HG03060 (cell line): ENCODE data around the gene NOS1AP.

ENCODE experiments used
- ATAC-seq: cut with Tn5 transposase; IDR thresholded peaks from one replicate; pipeline ENCODE4 v1.9.1; 2021; ENCODE audit warnings: low read depth, moderate number of reproducible peaks; ENCODE audit not compliant: unreplicated experiment

The NOS1AP gene

DNA sequence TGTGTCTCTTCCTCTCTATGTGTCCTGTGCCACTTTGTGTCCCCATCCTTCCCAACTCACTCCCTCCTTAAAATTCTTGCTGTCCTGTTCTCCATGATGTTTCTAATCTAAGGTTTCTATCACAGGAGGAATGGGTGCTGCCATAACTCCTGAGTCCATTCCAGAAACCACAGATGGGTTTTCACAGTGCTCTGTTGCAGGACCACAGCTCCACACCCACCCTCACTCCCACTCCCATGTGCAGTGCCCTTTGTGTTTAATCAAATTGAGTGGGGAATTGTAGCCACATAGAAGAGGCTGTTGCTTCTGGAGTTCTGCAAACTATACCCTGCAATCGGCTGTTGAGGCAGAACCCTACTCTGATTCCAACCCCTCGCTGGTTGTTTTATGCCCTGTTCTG is 165.1 kb downstream of the NOS1AP start:
- ATAC-seq = no peak

DNA sequence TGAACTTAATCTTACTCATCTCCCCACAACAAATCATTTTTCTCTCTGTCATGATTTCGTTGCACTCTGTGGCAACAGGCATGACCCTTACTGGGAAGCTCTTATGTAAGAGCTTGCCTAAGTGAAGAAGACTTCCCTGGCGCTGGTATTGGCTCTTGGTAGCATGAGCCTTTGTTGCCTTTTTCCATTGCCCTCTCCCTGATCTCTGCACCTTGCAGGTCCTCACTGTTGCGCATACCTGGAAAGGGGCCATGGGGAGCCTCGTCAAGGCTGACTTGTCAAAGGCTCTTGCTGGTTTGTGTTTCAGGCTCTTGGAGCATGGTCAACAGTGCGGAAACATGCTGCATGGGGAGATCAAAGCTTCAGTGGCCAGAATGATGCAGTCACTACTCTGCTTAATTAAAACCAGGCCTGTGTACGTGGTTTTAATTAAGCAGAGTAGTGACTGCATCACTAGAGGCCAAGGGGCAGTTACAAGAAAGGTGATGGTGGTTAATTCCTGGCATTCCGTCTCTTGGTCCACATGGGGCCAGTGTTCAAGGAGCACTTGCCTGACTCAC is 165.8 kb downstream of the NOS1AP start:
- ATAC-seq = no peak

DNA sequence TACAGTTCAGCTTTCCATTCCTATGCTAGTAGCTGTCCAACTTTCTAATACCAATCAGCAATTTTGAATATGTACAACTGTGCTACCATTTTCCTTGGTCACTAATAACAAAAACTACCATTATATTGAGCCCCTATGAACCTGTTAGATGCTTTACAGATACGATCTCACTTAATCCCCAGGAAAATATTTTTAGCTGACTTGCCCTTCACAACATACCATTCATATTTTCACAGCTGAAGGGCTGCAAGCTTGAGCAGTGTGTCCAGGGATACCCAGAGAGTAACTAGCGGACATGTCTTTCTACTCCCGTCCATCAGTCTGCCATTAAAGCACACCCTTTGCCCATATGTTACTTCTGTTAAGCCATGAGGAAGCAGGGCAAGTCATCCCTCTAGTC is 166.7 kb downstream of the NOS1AP start:
- no peak for ATAC-seq

DNA sequence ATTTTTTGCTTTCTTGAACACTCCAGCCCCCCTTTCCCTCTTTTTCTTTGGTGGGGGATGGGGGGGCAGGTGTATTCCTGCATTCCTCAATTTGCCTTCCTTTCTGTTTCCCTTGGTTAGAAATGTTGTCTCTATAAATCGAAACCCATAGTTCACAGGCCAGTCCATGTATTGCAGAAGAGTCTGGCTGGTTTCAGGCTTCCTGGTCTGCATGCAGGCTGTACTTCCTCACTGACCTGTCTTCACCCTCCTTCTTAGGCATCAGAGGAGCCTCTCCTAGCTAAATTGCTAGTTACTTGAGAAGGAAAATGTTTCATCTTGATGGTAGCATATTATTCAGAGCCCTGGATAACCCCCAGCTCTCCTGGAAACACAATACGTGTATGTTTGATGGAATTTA is 167.1 kb downstream of the NOS1AP start:
- ATAC-seq = no peak

DNA sequence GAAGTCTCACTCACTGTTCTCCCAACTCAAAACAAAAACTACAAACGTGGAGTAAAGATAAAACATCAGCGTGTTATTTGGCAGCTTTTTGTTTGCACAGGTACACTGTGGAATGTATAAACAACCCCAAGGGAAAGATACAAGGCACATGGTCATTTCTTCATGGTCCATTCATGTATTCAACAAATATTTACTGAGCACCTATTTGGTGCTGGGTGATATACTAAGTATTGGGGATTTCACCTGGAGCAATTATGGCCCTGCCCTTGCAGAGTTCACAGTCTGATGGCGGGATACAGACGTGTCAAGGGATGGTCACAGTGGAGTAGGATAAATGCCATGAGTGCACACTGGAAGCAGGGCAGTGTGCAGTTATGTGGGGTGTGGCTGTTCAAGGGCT is 171.1 kb downstream of the NOS1AP start:
- no peak for ATAC-seq

DNA sequence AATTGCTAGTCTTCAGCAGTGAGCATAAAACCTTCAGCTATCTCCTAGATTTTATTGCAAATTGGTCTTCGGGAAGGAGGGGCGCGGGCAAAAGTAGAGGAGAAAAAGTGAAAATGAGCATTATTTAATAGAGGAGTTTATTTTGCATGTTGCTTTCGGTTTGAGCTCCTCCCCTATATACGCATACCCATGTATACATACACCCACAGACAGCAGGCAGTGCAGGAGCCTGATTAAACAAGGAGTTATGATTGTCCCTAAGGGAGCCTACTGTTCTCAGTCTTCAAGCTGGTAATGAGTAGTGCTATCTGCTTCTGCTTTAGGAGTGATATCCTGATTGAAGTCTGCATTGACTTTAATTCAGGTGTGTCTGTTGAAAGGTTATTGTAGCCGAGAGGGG is 173.3 kb downstream of the NOS1AP start:
- no peak for ATAC-seq

DNA sequence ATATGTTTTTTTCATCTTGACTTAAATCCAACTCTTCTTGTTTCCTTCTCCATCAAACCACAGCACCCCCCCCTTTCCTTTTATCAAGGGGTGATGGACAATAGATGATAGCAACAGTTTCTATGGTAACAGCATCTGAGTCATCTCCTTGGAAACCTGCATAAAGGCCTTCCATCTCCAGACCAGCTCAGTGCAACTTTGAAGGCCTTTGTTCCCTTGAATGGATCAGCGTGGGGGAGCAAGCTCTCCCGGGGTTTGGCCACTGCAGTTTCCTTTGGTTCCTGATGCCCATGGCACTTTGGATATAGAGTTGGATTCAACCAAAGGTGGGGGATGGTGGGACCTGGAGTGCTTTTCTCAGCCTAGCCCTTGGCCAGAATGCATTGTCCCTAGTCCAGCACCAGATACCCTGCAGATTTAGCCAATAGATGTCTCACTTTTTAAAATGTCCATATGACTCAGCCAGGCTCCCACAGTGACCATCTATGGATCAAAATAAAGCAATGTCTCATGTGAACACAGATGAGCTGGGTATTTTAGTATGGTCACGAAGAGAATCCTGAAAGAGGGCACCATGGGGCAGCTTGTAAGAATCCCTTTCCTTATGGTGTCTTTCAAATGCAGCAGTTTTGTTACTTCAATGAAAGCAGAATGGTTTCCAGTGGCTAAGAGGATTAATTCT is 179.5 kb downstream of the NOS1AP start:
- no peak for ATAC-seq

DNA sequence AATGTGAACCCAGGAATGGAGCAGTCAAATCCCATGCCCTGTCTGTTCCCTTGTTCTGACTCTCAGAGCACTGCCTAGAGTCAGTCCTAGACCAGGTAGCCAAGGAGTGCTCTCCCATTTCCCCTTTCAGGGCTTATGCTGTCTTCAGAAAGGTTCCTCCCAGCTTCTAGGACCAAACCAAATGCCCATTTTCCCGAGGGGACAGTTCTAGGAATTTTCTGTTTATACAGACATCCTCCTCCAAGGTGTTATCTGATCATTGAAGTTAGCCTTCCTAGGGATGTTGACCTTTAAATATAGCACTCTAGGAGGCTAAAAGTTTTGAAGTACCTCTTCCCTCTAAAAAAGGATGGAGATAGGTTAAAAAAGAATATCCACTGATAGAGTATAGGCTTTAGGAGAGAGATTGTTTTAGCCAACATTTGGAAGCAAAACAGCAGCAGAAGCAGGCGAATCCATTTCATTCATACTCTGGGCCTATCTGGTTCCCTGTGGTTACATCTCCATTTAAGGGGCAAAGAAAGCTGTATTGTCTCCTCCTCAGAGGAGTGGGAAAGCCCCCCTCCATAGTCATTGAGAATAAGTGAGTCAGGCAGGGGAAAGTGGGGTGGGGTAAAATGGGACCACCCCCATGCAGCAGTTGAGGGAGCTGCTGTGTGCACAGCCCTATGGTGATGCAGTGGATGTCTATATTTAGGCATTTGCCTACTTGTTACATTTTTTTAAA is 180.7 kb downstream of the NOS1AP start:
- no peak for ATAC-seq

DNA sequence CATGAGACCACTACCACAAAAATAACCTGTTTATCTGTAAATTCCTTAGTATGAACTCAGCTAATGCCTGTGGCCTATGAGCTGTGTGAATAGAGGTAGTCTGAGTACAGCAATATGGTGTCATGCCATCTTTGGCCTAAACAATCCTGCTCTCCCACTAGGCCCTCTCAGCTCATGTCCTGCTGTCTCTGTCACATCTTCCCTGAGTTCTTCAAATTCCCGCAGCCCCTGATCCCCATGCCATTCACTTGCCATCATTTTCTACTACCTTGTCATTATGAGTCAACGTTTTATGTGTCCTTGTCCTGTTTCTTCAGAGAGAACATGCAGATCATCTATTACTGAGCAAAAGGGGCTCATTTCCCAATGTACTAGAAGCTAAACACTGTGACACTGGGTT is 181.6 kb downstream of the NOS1AP start:
- no peak for ATAC-seq

DNA sequence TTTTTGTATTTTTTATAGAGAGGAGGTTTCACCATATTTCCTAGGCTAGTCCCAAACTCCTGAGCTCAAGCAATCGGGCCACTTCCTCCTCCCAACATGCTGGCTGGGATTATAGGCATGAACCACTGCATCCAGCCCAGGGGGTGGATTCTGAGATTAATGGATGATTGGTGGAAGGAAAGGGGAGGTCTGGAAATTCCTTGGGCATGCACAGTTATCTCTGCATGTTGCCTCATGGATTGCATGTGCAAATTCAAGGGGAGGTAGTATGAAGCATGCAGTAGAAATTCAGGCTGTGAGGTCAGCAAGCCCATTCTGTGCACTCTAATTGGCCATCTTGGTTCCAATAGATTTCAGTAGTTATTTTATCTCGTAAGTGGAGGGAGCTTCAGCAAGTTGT is 182.7 kb downstream of the NOS1AP start:
- no peak for ATAC-seq

DNA sequence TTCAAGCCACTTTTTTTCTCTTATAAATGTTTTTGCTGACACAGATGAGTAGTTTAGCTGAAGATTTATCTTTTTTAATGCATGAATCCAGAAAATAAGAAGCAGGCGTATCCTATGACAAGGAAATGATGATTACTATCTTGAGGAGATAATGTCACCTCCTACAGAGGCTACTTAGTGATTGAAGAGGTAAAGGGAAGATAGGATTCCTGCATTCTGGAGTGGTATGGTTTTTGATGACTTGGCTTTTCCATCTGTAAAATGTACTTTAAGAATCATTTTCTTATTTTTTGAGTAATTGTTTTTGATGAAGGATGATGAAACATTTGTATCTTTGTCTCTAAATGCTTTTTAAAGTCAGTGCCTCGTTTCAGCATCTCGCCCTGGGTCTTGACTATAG is 184.3 kb downstream of the NOS1AP start:
- ATAC-seq = no peak

DNA sequence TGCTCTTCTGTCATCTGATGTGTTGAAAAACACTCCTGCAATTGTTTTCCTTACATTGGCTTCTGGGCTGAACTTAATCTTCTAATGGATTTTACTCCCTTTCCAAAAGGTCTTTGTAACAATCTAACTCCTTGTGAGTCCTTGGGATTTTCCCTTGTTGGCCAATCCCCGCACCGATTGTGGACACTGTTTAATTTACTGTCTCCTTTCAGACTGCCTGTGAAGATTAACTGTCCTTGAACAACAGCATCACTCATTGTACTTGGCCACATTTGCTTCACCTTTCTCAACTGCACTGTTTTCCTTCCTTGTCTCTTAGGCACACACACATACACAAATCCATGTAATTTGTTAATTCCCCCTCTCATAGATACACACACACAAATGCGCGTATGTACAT is 186.8 kb downstream of the NOS1AP start:
- ATAC-seq = no peak

DNA sequence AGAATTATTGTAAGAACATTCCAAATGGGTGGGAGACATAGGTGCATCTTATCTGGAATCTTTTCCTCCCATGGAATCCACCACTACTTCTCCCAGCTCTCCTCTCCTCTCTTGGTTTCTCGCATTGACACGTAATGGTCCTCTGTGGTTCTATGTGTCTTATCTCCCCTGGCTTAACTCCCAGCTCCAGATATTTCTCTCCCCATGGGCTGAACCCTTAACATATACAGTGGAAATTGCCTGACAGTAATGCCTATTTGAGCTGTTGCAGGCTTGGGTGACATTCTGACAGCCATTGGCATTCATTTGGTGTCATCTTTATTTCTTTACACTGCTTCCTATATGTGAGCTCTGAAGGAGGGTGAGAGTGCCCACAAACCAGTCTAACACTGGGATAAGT is 188.9 kb downstream of the NOS1AP start:
- ATAC-seq = no peak

DNA sequence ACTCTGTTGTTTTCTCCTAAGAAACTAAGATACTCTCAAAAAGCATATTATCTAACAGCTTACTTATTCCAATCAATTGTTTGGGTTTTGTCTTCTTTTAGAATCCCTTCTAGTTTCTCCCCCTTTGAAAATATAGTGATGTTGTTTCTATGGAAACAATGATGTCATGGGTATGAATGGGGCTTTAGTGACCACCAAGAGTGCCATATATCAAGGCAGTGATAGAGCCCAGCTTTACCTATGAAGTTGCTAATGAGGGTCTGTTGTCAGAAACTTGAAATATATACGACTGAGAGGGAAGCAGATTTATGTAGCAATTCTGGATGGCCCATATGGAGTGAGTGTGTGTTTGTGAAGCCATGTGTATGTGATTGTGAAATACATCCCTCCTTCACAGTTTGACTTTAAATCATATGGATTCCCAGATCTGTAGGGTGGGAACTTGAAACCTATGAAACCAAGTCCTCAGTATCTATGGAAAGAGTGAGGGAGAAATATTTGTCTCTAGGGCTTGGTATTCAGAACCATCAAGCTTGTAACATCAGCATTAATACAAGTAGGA is 190.5 kb downstream of the NOS1AP start:
- no peak for ATAC-seq

DNA sequence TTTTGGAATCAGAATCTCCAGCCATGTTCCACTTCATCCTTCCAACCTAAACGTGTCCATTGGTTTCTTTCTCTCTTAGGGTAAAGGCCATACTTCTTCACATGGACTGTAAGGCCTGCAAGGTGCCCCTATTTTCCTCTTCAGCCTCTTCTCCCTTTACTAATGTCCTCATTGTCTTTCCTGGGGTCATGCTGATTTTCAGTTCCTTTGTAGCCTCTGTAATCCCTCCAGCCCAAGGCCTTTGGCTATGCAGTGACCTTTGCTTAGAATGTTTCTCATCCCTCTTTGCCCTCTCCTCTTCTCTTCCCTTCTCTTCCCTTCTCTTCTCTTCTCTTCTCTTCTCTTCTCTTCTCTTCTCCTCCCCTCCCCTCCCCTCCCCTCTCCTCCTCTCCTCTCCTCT is 194.6 kb downstream of the NOS1AP start:
- no peak for ATAC-seq

DNA sequence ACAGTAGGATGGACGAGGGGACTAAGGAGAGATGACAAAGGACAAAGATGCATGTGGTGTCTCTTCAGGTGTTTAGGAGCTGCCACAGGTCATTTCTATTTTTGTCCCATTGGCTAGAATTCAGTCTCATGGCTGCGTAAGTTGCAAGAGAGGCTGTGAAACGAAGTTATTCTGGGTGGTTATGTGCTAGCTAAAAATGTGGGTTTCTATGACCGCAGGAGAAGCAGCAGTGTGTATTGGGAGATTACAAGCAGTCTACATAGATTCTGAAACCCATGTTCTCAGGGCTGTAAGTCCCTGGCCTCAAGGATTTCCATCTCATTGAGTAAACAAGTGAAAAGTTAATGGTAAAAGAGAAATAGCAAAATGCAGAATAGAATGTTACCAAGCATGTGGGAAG is 196.5 kb downstream of the NOS1AP start:
- ATAC-seq = no peak

DNA sequence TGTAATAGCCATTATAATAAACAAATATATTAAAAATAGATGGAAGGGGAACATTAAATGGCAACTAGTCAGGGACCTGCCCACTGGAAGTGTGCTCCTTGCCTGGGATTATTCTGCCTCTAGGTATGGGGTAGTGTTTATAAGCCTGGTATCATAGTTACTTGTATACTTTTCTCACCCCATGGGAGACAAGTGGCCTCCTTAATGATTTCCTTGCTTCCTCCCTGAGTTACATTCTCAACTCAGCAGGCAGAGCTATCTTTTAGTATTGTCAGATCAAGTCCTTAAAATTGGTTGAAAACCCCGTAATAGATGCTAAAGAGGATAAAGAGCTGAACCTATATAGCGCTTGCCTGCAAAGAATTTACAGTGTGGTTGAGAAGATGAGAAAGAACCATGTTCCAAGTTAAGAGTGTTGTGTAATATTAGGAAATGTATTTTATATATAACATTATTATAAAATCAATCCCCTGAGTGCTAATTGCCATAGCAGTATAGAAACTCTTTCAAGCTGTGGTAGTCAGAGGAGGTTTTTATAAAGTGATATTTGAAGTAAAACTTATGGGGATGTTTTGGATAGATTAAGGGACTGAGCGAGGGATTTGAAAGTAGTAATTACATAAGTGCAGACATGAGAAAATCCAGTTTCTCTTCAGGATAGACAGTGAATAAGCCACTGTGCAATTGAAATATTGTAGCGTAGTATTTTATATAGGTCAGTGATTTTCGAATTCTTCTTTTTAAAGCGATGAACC is 200.7 kb downstream of the NOS1AP start:
- no peak for ATAC-seq

DNA sequence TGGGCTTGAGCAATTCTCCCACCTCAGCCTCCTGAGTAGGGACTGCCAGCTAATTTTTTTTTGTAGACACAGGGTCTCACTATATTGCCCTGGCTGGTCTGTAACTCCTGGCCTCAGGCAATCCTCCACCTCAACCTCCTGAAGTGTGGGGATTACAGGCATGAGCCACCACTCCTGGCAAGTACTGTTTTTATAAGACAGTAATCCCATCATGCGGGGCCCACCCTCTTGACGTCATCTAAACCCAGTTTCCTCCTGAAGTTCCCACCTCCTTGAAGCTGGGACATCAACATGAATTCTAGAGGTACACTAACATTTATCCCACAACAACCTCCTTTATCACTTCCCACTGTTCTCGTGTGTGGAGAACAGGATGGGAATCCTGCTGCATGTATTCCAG is 202.5 kb downstream of the NOS1AP start:
- ATAC-seq = no peak

DNA sequence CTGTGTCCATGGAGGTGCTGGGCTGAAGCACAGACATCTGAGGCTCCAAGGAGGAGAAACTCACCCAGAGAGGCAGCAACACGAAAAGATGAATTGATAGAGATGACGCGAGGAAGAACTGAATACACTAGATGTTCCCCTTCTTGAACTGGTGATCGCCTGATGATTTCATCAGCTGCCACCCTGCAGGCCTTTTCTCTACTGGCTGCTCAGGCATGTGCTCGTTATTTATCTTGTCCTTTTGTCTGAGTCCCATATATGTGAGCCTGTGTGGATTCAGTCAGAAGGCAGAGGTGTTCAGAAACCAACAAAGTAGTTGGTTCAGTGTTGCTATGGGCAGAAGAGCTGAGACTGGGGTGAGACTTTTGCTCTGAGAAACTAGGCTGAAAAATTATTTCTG is 202.9 kb downstream of the NOS1AP start:
- no peak for ATAC-seq

DNA sequence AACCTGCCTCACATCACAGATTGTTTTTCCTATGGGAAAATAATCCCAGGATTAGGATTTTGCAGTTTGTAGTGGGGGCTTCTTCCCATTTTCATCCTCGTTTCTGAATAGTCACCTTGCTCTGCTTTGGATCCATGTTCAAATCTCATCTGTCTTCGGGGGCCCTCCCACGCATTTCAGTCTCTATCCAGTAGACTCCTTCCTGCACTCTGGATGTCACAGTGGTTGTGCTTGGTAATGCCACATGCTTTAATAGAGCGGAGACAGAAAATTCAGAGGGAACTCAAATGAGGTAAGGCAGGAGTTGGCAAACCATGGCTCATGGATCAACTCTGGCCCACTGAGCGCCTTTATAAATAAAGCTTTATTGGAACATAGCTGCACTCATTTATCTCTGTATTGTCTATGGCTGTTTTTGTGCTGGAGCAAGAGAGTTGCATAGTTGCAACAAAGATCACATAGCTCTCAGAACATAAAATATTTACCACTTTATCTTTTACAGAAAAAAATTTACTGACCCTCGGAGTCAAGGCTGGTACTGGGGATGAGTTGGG is 206.2 kb downstream of the NOS1AP start:
- no peak for ATAC-seq

DNA sequence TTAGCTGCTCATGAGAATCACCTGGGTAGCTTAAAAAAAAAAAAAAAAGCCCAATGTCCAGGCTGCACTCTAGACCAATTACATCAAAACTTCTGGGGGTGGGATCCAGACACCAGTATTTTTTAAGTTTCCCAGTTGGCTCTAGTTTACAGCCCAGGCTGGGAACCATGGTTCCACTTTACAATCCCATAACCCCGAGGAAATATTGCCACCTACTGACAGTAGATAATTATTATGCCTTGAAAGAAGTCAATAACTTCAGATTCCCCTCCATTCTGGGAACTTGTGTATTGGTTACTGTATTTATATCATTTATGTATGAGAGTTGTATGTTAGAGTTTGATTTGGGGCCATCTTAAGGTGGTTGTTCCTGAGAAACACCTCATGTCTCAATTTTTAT is 207.0 kb downstream of the NOS1AP start:
- no peak for ATAC-seq
